HL-60 (cell line): ENCODE data around the gene MMP15.
"Not testable (repeated sequence)": the region's sequence is repeated elsewhere in the genome, so short reads cannot be mapped to it uniquely, and the experiment has no call there.

Experiments used
- CTCF ChIP-seq: IDR thresholded peaks from one replicate; pipeline ENCODE4 v1.5.1; 2011; ENCODE audit warnings: low read length, control low read depth, inconsistent platforms; ENCODE audit not compliant: insufficient read depth
- POLR2AphosphoS5 ChIP-seq: IDR thresholded peaks from 2 replicates; pipeline ENCODE4 v1.6.1; 2012; ENCODE audit warnings: low read depth

GRCh38 chr16:57978070-57978465 lies 47.5 kb upstream of the MMP15 start:
- not testable (repeated sequence) for TF ChIP-seq POLR2AphosphoS5, CTCF
